HG02938 (cell line): ENCODE measurements around the gene GALNT11.
"Not testable (repeated sequence)": the region's sequence is repeated elsewhere in the genome, so short reads cannot be mapped to it uniquely, and the experiment has no call there.

ENCODE experiments used
- ATAC-seq: cut with Tn5 transposase; IDR thresholded peaks from one replicate; pipeline ENCODE4 v1.9.1; 2021; ENCODE audit warnings: mild to moderate bottlenecking, moderate library complexity; ENCODE audit not compliant: unreplicated experiment

The GALNT11 gene

GRCh38 chr7:152025077-152025936, at the start of gene GALNT11:
Gene GALNT11, plus strand, starts transcription at chr7:152025674. Its CDS starts 68,554 bp downstream, at chr7:152094228.
- peak; percentile 94 for ATAC-seq

- ATAC-seq: no peak
Observed at GRCh38 chr7:151978616-151979015, 46.9 kb upstream of the GALNT11 start.

GRCh38 chr7:151981223-151981622, 44.3 kb upstream of the GALNT11 start:
- no peak for ATAC-seq

GRCh38 chr7:151982806-151983205, 42.7 kb upstream of the GALNT11 start:
- no peak for ATAC-seq

- no peak for ATAC-seq
Observed at GRCh38 chr7:151984612-151985011, 40.9 kb upstream of the GALNT11 start.

GRCh38 chr7:151987748-151988529, 37.5 kb upstream of the GALNT11 start:
- no peak for ATAC-seq

- ATAC-seq: no peak
Observed at GRCh38 chr7:151992375-151992774, 33.1 kb upstream of the GALNT11 start.

- ATAC-seq: no peak
Observed at GRCh38 chr7:151993977-151994676, 31.3 kb upstream of the GALNT11 start.

- ATAC-seq: no peak
Observed at GRCh38 chr7:151999424-152000090, 25.9 kb upstream of the GALNT11 start.

- no peak for ATAC-seq
Observed at GRCh38 chr7:152000191-152000590, 25.3 kb upstream of the GALNT11 start.

- ATAC-seq: no peak
Observed at GRCh38 chr7:152006336-152006735, 19.1 kb upstream of the GALNT11 start.

GRCh38 chr7:152011860-152012259, 13.6 kb upstream of the GALNT11 start:
- no peak for ATAC-seq

- ATAC-seq: no peak
Observed at GRCh38 chr7:152013230-152013629, 12.2 kb upstream of the GALNT11 start.

GRCh38 chr7:152013974-152014373, 11.5 kb upstream of the GALNT11 start:
- no peak for ATAC-seq

- no peak for ATAC-seq
Observed at GRCh38 chr7:152014722-152015121, 10.8 kb upstream of the GALNT11 start.

- no peak for ATAC-seq
Observed at GRCh38 chr7:152015600-152015999, 9.9 kb upstream of the GALNT11 start.

GRCh38 chr7:152016947-152017346, 8.5 kb upstream of the GALNT11 start:
- no peak for ATAC-seq

GRCh38 chr7:152017683-152018082, 7.8 kb upstream of the GALNT11 start:
- ATAC-seq: not testable (repeated sequence)

GRCh38 chr7:152021740-152022139, 3.7 kb upstream of the GALNT11 start:
- ATAC-seq: not testable (repeated sequence)

- ATAC-seq: no peak
Observed at GRCh38 chr7:152025937-152026890, 740 bp downstream of the GALNT11 start.
